GM12878 (cell line): ENCODE measurements around the gene FMN2. TPM values are rescaled to one million over a fixed set of nuclear protein-coding genes. Genes with fewer than 3 reads are reported as not detected.

Experiments
- ATAC-seq: fragments of 200-7000 bp; cut with Tn5 transposase; 3 replicates; pipeline ENCODE4 v1.9.1; 2020; ENCODE audit warnings: mild to moderate bottlenecking, moderate library complexity
- BruUV-seq: library from RNA; stranded (reverse); fragments of 400-500 nt; replicated peaks from 2 replicates; lab custom pipeline; 2021; lab: Mats Ljungman, UMichigan
- CTCF ChIA-PET: fragments of 300-600 bp; sonication (Branson Sonifier 250); formaldehyde crosslinking; extraction: SDS; loops from one replicate; lab custom pipeline; 2021; ENCODE audit warnings: inconsistent platforms; lab: Yijun Ruan, JAX
- POLR2A ChIA-PET: fragments of 350-600 bp; formaldehyde crosslinking; extraction: SDS; loops from one replicate; lab custom pipeline; 2021; ENCODE audit warnings: inconsistent platforms; lab: Charles Lee
- RAD21 ChIA-PET: fragments of 300-600 bp; sonication (Branson Sonifier 250); formaldehyde crosslinking; loops from one replicate; lab custom pipeline; 2023; ENCODE audit warnings: antibody characterized with exemption; ENCODE audit not compliant: unreplicated experiment; lab: Charles Lee
- SMC1A ChIA-PET: fragments of 300-600 bp; sonication (Branson Sonifier 250); formaldehyde crosslinking; loops from one replicate; lab custom pipeline; 2023; ENCODE audit not compliant: unreplicated experiment, uncharacterized antibody; lab: Charles Lee
- DNase-seq: peaks from one replicate; pipeline ENCODE4 v3.0.0-alpha.2; 2011; ENCODE audit warnings: low read depth, low spot score
- FAIRE-seq: peaks from 3 replicates; lab custom pipeline; 2011; peaks lifted over from hg19 to GRCh38; lab: Jason Lieb, UNC
- H2AFZ ChIP-seq: 2 replicates; pipeline ENCODE4 v1.6.0; 2011; ENCODE audit warnings: low read depth, low read length, control low read depth; ENCODE audit not compliant: control insufficient read depth
- H3K27ac ChIP-seq: 2 replicates; pipeline ENCODE4 v1.5.1; 2011; ENCODE audit warnings: control low read depth; ENCODE audit not compliant: control insufficient read depth, insufficient read depth
- H3K27me3 ChIP-seq, 2 experiments: replicated peaks in 1 of 2; 2 replicates each; pipeline versions ENCODE4 v1.6.0 to v1.6.1; 2011; ENCODE audit warnings: low read length in 1 of 2; ENCODE audit not compliant: control insufficient read depth in 2 of 2, insufficient read depth in 2 of 2
- H3K36me3 ChIP-seq, 2 experiments: 2 replicates each; pipeline ENCODE4 v1.5.1; 2011; ENCODE audit warnings: low read length in 1 of 2; ENCODE audit not compliant: control insufficient read depth in 2 of 2, insufficient read depth in 2 of 2
- H3K4me1 ChIP-seq: 2 replicates; pipeline ENCODE4 v1.6.1; 2011; ENCODE audit warnings: mild to moderate bottlenecking, low read length, moderate library complexity, mixed read lengths; ENCODE audit not compliant: control insufficient read depth, insufficient read depth
- H3K4me2 ChIP-seq: 2 replicates; pipeline ENCODE4 v1.6.0; 2011; ENCODE audit warnings: control low read depth; ENCODE audit not compliant: control insufficient read depth, insufficient read depth
- H3K4me3 ChIP-seq: fragments of 200-600 bp; sonication (generic); 2 replicates; pipeline ENCODE4 v1.5.1; 2016
- H3K79me2 ChIP-seq: 2 replicates; pipeline ENCODE4 v1.6.0; 2011; ENCODE audit warnings: low read length; ENCODE audit not compliant: control insufficient read depth, insufficient read depth
- H3K9ac ChIP-seq: 2 replicates; pipeline ENCODE4 v1.8.0; 2011; ENCODE audit warnings: low read length, control low read depth, mixed read lengths; ENCODE audit not compliant: control insufficient read depth, insufficient read depth
- H3K9me3 ChIP-seq: replicated peaks from 3 replicates; pipeline ENCODE4 v1.5.1; 2011; ENCODE audit warnings: mild to moderate bottlenecking, low read length; ENCODE audit not compliant: control insufficient read depth, insufficient read depth
- H4K20me1 ChIP-seq: 2 replicates; pipeline ENCODE4 v1.6.0; 2011; ENCODE audit not compliant: control insufficient read depth, insufficient read depth
- CREB1 ChIP-seq: IDR thresholded peaks from 2 replicates; pipeline ENCODE4 v1.6.1; 2012; ENCODE audit warnings: low read depth, mild to moderate bottlenecking, inconsistent platforms
- DPF2 ChIP-seq: fragments of 450-650 bp; IDR thresholded peaks from 2 replicates; pipeline ENCODE4 v1.6.1; 2017; ENCODE audit warnings: mild to moderate bottlenecking
- JUNB ChIP-seq: IDR thresholded peaks from 2 replicates; pipeline ENCODE4 v1.6.1; 2016; ENCODE audit warnings: antibody characterized with exemption, mild to moderate bottlenecking
- JUND ChIP-seq: IDR thresholded peaks from 2 replicates; pipeline ENCODE4 v1.6.1; 2012; ENCODE audit warnings: low read depth, mild to moderate bottlenecking, low read length, improper control_type of control experiment, moderate library complexity
- KLF5 ChIP-seq: fragments of 450-650 bp; IDR thresholded peaks from 2 replicates; pipeline ENCODE4 v1.6.1; 2014; ENCODE audit warnings: mild to moderate bottlenecking; ENCODE audit not compliant: partially characterized antibody
- MXI1 ChIP-seq: fragments of 150-350 bp; IDR thresholded peaks from 2 replicates; pipeline ENCODE4 v1.6.1; 2011; ENCODE audit warnings: low read depth, mild to moderate bottlenecking, inconsistent platforms, low read length, improper control_type of control experiment
- NFYA ChIP-seq: IDR thresholded peaks from 2 replicates; pipeline ENCODE4 v1.6.1; 2011; ENCODE audit warnings: low read depth, mild to moderate bottlenecking, low read length, improper control_type of control experiment, borderline replicate concordance
- POLR2AphosphoS2 ChIP-seq: IDR thresholded peaks from 2 replicates; pipeline ENCODE4 v1.6.1; 2011; ENCODE audit warnings: low read depth, mild to moderate bottlenecking, low read length, improper control_type of control experiment, moderate library complexity
- SMC3 ChIP-seq: IDR thresholded peaks from 2 replicates; pipeline ENCODE4 v1.6.1; 2011; ENCODE audit warnings: low read length, improper control_type of control experiment, borderline replicate concordance
- TCF3 ChIP-seq: IDR thresholded peaks from 2 replicates; pipeline ENCODE4 v1.6.1; 2012; ENCODE audit warnings: low read depth, mild to moderate bottlenecking, low read length, borderline replicate concordance; ENCODE audit not compliant: insufficient read depth
- WGBS: methylation state at CpG from one replicate; pipeline ENCODE4 v1.1.6; 2016; ENCODE audit warnings: low lambda C conversion rate; ENCODE audit not compliant: insufficient replicate concordance, insufficient coverage; ENCODE audit errors: missing lambda C conversion rate; 5-methylcytosine and 5-hydroxymethylcytosine counted together
- in situ Hi-C: fragments of 300-500 bp; cut with MboI; formaldehyde crosslinking; loops from 9 replicates; pipeline ENCODE4 v1.14.3; 2018; ENCODE audit warnings: mixed read lengths
- intact Hi-C: fragments of 100-400 bp; cut with micrococcal nuclease; formaldehyde crosslinking; loops from one replicate; pipeline ENCODE4 v1.14.2; 2022; ENCODE audit not compliant: unreplicated experiment
- polyA plus RNA-seq, 11 experiments: library from polyadenylated mRNA; depleted of rRNA in 4 of 11; unstranded in 6 of 11; stranded (reverse) in 5 of 11; fragments of >200 nt; fragmentation: Nextera tagmentation in 4 of 11; fragmentation: Illumina TruSeq in 1 of 11; extraction: Ambion mirVana in 4 of 11; extraction: Trizol in 1 of 11; gene quantifications; 1 replicate in 1 of 11; 2 replicates in 10 of 11; pipeline versions ENCODE4 v1.2.1 to v1.2.3, GENCODE V29; 2011 to 2016; ENCODE audit warnings: inconsistent platforms in 2 of 11, missing spikeins in 2 of 11, low read depth in 1 of 11
- total RNA-seq, 4 experiments: library from RNA; depleted of rRNA in 3 of 4; stranded (reverse); fragments of >200 nt in 3 of 4; fragmentation: Illumina TruSeq in 1 of 4; extraction: Trizol in 1 of 4; gene quantifications; 2 replicates each; pipeline versions ENCODE4 v1.2.1 to v1.2.3, GENCODE V29; 2013 to 2021
- TF ChIP-seq, protein P1 (sequence below): fragments of 150-350 bp; IDR thresholded peaks from 2 replicates; pipeline ENCODE4 v1.6.1; 2014; ENCODE audit warnings: mild to moderate bottlenecking, low read depth, low read length
- TF ChIP-seq, protein P2 (sequence below): IDR thresholded peaks from 2 replicates; pipeline ENCODE4 v1.6.1; 2012; ENCODE audit warnings: low read length, inconsistent platforms
- TF ChIP-seq, protein P3 (sequence below): fragments of 450-650 bp; formaldehyde crosslinking; IDR thresholded peaks from 2 replicates; pipeline ENCODE4 v1.4.0; 2022; ENCODE audit warnings: mild to moderate bottlenecking, moderate library complexity

The FMN2 gene
- total and polyA plus RNA-seq, 10 of the 15 experiments (the other 5 are each of a cell fraction or from before 2014, with no cell fraction given): 0.60 TPM; not detected in 9

DNA sequence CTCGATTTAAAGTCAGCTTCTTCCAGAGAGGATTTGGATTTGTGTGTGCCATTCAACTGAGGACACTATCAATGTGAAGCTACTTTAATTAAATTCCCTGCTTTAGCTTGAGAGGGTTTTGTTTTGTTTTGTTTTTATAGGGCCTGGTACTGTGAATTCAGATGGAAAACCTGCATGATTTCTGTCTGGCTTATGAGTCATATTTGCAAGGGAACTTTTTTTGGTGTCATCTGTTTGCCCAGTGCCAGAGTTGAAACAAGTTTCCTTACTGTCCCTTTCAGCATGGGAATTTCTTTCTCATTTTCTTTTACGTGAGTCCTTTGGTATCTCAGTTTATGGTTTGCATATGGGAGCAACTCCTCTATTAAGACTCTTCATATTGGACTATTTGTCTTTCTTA lies 325.6 kb downstream of the FMN2 start:
- ChIA-PET SMC1A (no interaction called here), CTCF (no interaction called here), POLR2A (no interaction called here)
- no peak for ATAC-seq
- intact Hi-C loops (no loop called here), in situ Hi-C loops (no loop called here)
- FAIRE-seq: no peak
- Histone ChIP-seq H2AFZ (no peak overlapping the region), H3K4me1 (no peaks in the 10 kb centered on the region)
- TF ChIP-seq KLF5: no peak
- TF ChIP-seq, all 136 proteins: peak for 0
- Histone ChIP-seq H3K36me3 (no peaks in the 10 kb centered on the region), H3K4me3 (no peak overlapping the region), H4K20me1 (no peaks in the 10 kb centered on the region), H3K27ac (no peak overlapping the region), H3K79me2 (no peaks in the 10 kb centered on the region), H3K27me3 (no peaks in the 10 kb centered on the region), H3K9ac (no peak overlapping the region), H3K9me3 (no peaks in the 10 kb centered on the region), H3K4me2 (no peak overlapping the region)
- 11% methylated on average over 2 of the region's 2 CpGs for WGBS
- no TSS peak for BruUV-seq
- RAD21 ChIA-PET: no interaction called here
- no peak for DNase-seq

DNA sequence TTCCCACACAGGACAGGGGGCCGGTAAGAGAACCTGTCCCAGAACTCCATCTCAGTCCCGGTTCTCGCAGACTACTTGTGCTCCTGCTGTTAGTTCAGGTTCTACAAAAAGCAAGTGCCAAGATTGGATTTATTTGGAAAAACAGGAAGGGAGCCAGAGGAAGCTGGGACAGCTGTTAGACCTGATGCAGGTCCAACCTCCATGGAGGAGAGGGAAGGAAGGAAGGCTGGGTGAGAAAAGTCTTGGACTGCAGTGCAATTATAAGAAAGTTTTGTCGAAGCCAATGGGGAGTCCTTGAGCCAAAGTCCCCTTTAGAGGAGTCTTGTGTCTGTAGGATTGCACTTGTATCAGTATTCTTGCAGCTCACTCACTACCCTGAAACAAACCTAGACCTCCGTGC lies 329.1 kb downstream of the FMN2 start:
- in situ Hi-C loops: no loop called here
- Histone ChIP-seq H4K20me1 (no peaks in the 10 kb centered on the region), H3K4me2 (no peak overlapping the region), H3K36me3 (no peaks in the 10 kb centered on the region), H3K9me3 (no peaks in the 10 kb centered on the region), H3K79me2 (no peaks in the 10 kb centered on the region), H3K4me1 (no peaks in the 10 kb centered on the region), H3K4me3 (no peak overlapping the region), H3K27me3 (no peaks in the 10 kb centered on the region), H3K27ac (no peak overlapping the region), H3K9ac (no peak overlapping the region), H2AFZ (no peak overlapping the region)
- intact Hi-C loops: no loop called here
- ChIA-PET RAD21 (no interaction called here), SMC1A (interaction anchor here (1.7 kb wide), 1 partner anchor 37 kb away, joined by 6 read pairs; no protein-coding TSS in a partner anchor), POLR2A (no interaction called here), CTCF (no interaction called here)
- no peak for ATAC-seq
- FAIRE-seq: no peak
- no TSS peak for BruUV-seq
- DNase-seq: no peak
- WGBS: 21% methylated on average over 5 of the region's 5 CpGs
- TF ChIP-seq SMC3 (no peak), MXI1 (no peak), DPF2 (no peak), CREB1 (no peak), TCF3 (no peak), POLR2AphosphoS2 (no peak), JUNB (no peak), JUND (no peak), NFYA (no peak)
- TF ChIP-seq, protein P1, sequence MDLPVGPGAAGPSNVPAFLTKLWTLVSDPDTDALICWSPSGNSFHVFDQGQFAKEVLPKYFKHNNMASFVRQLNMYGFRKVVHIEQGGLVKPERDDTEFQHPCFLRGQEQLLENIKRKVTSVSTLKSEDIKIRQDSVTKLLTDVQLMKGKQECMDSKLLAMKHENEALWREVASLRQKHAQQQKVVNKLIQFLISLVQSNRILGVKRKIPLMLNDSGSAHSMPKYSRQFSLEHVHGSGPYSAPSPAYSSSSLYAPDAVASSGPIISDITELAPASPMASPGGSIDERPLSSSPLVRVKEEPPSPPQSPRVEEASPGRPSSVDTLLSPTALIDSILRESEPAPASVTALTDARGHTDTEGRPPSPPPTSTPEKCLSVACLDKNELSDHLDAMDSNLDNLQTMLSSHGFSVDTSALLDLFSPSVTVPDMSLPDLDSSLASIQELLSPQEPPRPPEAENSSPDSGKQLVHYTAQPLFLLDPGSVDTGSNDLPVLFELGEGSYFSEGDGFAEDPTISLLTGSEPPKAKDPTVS: no peak
- TF ChIP-seq, protein P2, sequence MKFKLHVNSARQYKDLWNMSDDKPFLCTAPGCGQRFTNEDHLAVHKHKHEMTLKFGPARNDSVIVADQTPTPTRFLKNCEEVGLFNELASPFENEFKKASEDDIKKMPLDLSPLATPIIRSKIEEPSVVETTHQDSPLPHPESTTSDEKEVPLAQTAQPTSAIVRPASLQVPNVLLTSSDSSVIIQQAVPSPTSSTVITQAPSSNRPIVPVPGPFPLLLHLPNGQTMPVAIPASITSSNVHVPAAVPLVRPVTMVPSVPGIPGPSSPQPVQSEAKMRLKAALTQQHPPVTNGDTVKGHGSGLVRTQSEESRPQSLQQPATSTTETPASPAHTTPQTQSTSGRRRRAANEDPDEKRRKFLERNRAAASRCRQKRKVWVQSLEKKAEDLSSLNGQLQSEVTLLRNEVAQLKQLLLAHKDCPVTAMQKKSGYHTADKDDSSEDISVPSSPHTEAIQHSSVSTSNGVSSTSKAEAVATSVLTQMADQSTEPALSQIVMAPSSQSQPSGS: no peak
- TF ChIP-seq, protein P3, sequence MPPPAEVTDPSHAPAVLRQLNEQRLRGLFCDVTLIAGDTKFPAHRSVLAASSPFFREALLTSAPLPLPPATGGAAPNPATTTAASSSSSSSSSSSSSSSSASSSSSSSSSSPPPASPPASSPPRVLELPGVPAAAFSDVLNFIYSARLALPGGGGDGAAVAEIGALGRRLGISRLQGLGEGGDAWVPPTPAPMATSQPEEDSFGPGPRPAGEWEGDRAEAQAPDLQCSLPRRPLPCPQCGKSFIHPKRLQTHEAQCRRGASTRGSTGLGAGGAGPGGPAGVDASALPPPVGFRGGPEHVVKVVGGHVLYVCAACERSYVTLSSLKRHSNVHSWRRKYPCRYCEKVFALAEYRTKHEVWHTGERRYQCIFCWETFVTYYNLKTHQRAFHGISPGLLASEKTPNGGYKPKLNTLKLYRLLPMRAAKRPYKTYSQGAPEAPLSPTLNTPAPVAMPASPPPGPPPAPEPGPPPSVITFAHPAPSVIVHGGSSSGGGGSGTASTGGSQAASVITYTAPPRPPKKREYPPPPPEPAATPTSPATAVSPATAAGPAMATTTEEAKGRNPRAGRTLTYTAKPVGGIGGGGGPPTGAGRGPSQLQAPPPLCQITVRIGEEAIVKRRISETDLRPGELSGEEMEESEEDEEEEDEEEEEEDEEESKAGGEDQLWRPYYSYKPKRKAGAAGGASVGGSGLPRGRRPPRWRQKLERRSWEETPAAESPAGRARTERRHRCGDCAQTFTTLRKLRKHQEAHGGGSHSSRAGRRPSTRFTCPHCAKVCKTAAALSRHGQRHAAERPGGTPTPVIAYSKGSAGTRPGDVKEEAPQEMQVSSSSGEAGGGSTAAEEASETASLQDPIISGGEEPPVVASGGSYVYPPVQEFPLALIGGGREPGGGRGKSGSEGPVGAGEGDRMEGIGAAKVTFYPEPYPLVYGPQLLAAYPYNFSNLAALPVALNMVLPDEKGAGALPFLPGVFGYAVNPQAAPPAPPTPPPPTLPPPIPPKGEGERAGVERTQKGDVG (CRISPR knock-in tag): no peak
